Measurements from ENCODE around the gene FKBP14. TPM values are rescaled to one million over a fixed set of nuclear protein-coding genes. Genes with fewer than 3 reads are reported as not detected.
"Not testable (repeated sequence)": the region's sequence is repeated elsewhere in the genome, so short reads cannot be mapped to it uniquely, and the experiment has no call there.

FKBP14 gene
- total RNA-seq, 1 donor from 2014 or later: 6.1 TPM

GRCh38 chr7:29989257-29989995, 37.1 kb downstream of the FKBP14 start, which contains the start of gene SCRN1:
SCRN1 (minus strand) TSS chr7:29989801; CDS start chr7:29969067, 20,734 bp downstream.
- peak; percentile 33 for DNase-seq

- peak; percentile 48 for DNase-seq
Measured at GRCh38 chr7:29988424-29989256, 37.9 kb downstream of the FKBP14 start.

DNA sequence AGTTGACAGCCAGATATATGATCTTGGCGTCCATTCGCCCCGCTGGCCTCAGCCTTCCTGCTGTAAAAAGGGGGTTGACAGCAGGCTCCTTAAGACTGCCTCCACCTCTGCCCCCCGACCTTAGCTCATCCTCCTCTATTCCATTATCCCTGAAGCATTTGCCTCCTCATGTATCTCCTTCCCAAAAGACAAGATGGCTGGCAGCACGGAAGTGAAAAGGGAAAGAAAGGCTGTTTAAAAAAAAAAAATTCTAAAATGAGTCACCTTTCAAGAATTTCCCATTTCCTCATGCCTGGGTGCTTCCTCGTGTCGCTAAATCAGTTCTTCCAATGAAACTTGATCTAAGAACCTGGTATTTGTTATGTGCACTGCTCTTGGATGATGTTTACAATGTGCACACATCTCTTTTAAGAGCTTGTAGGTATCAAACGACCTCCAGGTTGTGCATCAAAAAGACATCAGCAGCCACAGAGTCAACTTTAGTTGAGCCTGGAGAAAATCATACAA, 38.6 kb downstream of the FKBP14 start:
- no peak for DNase-seq

- DNase-seq: no peak
Measured at GRCh38 chr7:29987083-29987482, 39.4 kb downstream of the FKBP14 start.

- DNase-seq: no peak
Measured at GRCh38 chr7:29980151-29980550, 46.4 kb downstream of the FKBP14 start.

DNA sequence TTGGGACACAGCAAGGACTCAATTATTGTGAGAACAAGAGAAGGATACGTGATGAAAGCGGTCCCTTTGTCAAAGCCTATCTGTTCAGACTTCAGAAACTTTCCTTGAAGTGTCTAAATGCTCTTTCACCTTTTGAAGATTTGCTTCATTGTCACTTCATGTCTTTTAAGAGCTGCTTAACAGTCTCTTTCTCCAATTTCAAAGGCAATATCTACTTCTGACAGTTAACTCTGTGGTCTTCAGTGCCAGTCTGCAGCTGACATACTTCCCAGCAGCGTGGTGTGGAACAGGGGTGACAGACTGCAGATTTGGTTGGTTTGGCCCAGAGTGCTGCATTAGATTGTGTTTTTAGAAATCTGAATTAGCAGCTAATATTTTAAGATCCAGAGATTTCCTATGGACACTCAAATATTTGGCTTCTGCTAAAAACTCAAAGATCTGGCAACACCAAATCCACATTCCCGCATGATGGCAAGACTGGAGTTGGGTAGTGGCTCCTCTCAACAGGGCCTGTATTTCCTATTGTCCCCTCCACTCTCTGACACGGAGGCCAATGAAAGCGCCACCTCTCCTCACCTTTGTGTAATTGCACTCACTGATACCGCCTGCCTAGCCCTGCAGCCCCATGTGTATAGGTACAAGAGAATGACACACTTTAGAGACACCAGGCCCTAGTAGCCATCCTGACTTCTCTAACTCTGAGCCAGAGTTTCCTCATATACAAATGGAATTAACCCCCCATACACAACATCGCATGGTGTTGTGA, 48.4 kb downstream of the FKBP14 start:
- no peak for DNase-seq

DNA sequence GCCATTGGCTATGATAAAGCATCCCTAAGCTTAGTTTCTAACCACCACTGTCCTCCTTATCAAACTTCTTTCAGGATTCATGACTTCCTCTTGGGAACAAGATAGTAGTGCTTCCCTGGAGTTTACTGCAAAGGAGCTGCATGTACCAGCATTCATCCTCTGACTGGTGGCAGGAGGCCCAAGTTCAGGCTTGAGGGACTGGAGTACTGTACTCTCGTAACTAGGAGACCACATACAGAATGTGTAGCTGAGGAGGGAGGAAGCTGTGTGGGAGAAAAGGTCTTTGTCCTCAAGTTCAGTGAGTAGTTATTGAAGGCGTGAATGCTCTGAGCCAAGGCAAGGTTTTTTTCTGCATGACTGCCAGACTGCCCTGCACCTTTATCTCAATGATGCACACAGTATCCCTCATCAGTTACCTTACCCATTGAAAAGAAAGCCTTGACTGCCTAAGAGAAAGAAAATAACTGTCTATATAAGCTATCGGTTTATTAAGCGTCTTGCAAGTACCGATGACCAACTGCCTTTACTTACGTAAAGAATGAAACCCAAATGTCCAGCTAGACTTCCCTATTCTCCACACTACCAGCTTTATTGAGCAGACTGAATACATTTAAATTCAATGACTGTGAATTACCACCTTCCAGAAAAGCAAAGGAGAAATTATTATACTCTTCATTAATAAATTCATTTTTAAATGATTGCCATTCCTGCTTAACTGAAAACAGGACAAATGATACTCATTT, 49.7 kb downstream of the FKBP14 start:
- DNase-seq: peak; percentile 38

DNA sequence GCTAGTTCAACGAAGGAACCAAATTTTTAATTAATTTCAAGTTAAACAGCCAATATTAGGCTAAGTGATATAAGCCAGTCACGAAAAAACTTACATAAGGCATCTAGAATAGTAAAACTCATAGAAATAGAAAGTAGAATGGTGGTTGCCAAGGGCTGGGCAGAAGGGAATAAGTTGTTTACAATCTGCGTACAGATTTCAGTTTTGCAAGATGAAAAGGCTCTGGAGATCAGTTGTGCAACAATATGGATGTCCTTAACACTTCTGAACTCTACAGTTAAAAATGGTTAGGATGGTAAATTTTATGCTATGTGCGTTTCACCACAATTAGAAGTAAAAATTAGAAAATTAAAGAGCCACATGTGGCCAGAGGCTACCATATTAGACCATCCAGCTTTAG, 50.2 kb downstream of the FKBP14 start:
- DNase-seq: no peak

- DNase-seq: no peak
Measured at GRCh38 chr7:29975561-29975960, 50.9 kb downstream of the FKBP14 start.

GRCh38 chr7:29974286-29974685, 52.2 kb downstream of the FKBP14 start:
- no peak for DNase-seq

GRCh38 chr7:29972315-29972669, 54.2 kb downstream of the FKBP14 start:
- DNase-seq: no peak

GRCh38 chr7:29971566-29972314, 54.8 kb downstream of the FKBP14 start:
- DNase-seq: no peak

GRCh38 chr7:29970158-29970557, 56.3 kb downstream of the FKBP14 start:
- DNase-seq: no peak

GRCh38 chr7:29969738-29970137, 56.8 kb downstream of the FKBP14 start:
- DNase-seq: no peak

GRCh38 chr7:29968683-29969395, 57.7 kb downstream of the FKBP14 start:
- no peak for DNase-seq

- no peak for DNase-seq
Measured at GRCh38 chr7:29965030-29965429, 61.5 kb downstream of the FKBP14 start.

DNA sequence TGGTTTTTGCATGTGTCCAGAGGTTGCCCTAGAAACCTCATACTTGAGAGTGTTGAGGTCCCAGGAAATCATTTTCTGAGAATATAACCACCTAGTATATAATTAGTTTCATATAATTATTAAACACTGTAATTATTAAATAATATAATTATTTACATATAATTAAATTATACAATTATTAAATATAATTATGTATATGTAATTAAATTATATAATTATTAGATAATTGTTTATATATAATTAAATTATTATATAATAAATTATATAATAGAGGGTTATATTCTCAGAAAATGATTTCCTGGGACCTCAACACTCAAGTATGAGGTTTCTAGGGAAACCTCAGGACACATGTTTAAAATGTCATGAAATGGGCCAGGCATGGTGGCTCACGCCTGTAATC, 64.5 kb downstream of the FKBP14 start:
- DNase-seq: no peak

DNA sequence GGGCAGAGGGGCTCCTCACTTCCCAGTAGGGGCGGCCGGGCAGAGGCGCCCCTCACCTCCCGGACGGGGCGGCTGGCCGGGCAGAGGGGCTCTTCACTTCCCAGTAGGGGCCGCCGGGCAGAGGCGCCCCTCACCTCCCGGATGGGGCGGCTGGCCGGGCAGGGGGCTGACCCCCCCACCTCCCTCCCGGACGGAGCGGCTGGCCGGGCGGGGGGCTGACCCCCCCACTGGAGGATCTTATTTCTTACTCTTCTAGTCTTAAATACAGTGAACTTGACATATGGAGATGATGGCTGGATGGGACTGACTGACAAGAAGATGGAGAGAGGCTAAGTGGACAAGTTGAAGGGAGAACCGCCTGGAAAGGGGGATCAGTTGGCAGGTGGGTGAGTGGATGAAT, 64.9 kb downstream of the FKBP14 start:
- not testable (repeated sequence) for DNase-seq
